ENCODE measurements around the gene PCDH15. TPM values are rescaled to one million over a fixed set of nuclear protein-coding genes. Genes with fewer than 3 reads are reported as not detected.

Gene PCDH15
- polyA plus RNA-seq, 1 of the 3 experiments (the other 2 are of a cell fraction) = 0.03 TPM

DNA sequence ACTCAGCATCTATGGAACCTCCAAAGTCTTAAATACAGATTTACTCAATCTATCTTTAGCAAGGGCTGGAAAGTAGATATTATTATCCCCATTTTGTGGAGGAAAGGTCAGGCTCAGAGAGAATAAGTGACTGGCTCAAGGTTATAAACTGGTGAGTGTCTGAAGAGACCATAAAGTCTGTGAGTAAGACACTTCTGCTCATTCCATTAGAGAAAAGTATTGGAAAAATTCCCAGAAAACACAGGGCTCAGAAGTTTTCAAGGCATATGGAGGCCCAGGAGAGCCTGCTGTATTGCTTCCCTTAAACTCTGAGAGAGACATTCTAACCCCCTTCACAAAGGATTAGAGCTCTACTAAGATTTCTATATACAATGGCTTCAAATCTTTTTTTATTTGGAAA is 134.8 kb downstream of the PCDH15 start:
- H3K4me3 ChIP-seq (ENCODE audit: low read depth in 2 of 2, low read length in 1 of 2) = no peak overlapping the region
- TF ChIP-seq JUND (IDR thresholded peaks at IDR 0.05) (no peak), SMC3 (IDR thresholded peaks at IDR 0.05; ENCODE audit: low read depth, low read length) (no peak), RXRA (IDR thresholded peaks at IDR 0.05; ENCODE audit: borderline replicate concordance, low read depth) (no peak)
- TF ChIP-seq, protein P1, sequence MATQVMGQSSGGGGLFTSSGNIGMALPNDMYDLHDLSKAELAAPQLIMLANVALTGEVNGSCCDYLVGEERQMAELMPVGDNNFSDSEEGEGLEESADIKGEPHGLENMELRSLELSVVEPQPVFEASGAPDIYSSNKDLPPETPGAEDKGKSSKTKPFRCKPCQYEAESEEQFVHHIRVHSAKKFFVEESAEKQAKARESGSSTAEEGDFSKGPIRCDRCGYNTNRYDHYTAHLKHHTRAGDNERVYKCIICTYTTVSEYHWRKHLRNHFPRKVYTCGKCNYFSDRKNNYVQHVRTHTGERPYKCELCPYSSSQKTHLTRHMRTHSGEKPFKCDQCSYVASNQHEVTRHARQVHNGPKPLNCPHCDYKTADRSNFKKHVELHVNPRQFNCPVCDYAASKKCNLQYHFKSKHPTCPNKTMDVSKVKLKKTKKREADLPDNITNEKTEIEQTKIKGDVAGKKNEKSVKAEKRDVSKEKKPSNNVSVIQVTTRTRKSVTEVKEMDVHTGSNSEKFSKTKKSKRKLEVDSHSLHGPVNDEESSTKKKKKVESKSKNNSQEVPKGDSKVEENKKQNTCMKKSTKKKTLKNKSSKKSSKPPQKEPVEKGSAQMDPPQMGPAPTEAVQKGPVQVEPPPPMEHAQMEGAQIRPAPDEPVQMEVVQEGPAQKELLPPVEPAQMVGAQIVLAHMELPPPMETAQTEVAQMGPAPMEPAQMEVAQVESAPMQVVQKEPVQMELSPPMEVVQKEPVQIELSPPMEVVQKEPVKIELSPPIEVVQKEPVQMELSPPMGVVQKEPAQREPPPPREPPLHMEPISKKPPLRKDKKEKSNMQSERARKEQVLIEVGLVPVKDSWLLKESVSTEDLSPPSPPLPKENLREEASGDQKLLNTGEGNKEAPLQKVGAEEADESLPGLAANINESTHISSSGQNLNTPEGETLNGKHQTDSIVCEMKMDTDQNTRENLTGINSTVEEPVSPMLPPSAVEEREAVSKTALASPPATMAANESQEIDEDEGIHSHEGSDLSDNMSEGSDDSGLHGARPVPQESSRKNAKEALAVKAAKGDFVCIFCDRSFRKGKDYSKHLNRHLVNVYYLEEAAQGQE (IDR thresholded peaks at IDR 0.05; ENCODE audit: low read depth, low read length) = no peak
- H3K9me2 ChIP-seq = no peaks in the 10 kb centered on the region
- ChIA-PET POLR2A (no interaction called here), CTCF (interaction anchor here (0.9 kb wide), 1 partner anchor 11 kb away, joined by 3 read pairs; no protein-coding TSS in a partner anchor)
- DNase-seq = no peak
- no peaks in the 10 kb centered on the region for H3K9me3 ChIP-seq
- no peaks in the 10 kb centered on the region for H3F3A ChIP-seq (replicated peaks; ENCODE audit: insufficient read depth)
- H3K27me3 ChIP-seq (ENCODE audit: insufficient read depth) = no peaks in the 10 kb centered on the region
- no peaks in the 10 kb centered on the region for H3K4me1 ChIP-seq (ENCODE audit: control insufficient read depth in 1 of 2, insufficient read depth in 2 of 2, low read depth in 1 of 2, low read length in 1 of 2)
- H3K36me3 ChIP-seq (replicated peaks in 1 of 2; ENCODE audit: control insufficient read depth in 1 of 2, insufficient read depth in 2 of 2, low read length in 1 of 2) = no peaks in the 10 kb centered on the region
- H3K4me2 ChIP-seq = no peak overlapping the region
- H3K79me2 ChIP-seq (ENCODE audit: insufficient read depth) = no peaks in the 10 kb centered on the region
- no peak overlapping the region for H3K9ac ChIP-seq
- no peak overlapping the region for H3K27ac ChIP-seq (ENCODE audit: low read depth in 2 of 2, low read length in 1 of 2)
- no peak overlapping the region for H2AFZ ChIP-seq (ENCODE audit: low read depth)
- H4K20me1 ChIP-seq (ENCODE audit: insufficient read depth) = no peaks in the 10 kb centered on the region

DNA sequence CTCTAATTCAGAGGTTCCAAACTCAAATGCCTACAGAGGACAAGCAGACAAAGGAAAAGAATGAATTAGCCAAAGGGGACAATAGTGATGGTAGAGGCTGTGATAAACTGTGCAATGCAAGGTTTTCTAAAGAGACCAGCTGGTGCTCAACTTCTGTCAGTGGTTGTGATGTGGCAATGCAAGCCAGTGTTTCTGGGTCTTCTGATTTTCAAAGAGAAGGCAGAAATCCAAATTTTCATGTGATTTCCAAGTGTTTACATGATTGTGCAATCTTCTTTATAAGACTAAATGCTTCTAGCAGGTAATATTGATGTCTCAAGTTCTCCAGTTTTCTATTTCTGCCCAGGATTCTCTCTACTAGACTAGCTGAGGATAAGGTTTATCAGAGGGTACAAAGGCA is 135.9 kb downstream of the PCDH15 start:
- Histone ChIP-seq H2AFZ (ENCODE audit: low read depth) (no peak overlapping the region), H3K9me2 (no peaks in the 10 kb centered on the region), H3K9ac (no peak overlapping the region), H3K4me3 (ENCODE audit: low read depth in 2 of 2, low read length in 1 of 2) (no peak overlapping the region), H3K27ac (ENCODE audit: low read depth in 2 of 2, low read length in 1 of 2) (no peak overlapping the region), H3K9me3 (no peaks in the 10 kb centered on the region), H3F3A (replicated peaks; ENCODE audit: insufficient read depth) (no peaks in the 10 kb centered on the region), H3K79me2 (ENCODE audit: insufficient read depth) (no peaks in the 10 kb centered on the region), H3K4me1 (ENCODE audit: control insufficient read depth in 1 of 2, insufficient read depth in 2 of 2, low read depth in 1 of 2, low read length in 1 of 2) (no peaks in the 10 kb centered on the region), H3K27me3 (ENCODE audit: insufficient read depth) (no peaks in the 10 kb centered on the region), H4K20me1 (ENCODE audit: insufficient read depth) (no peaks in the 10 kb centered on the region), H3K36me3 (replicated peaks in 1 of 2; ENCODE audit: control insufficient read depth in 1 of 2, insufficient read depth in 2 of 2, low read length in 1 of 2) (no peaks in the 10 kb centered on the region), H3K4me2 (no peak overlapping the region)
- no peak for DNase-seq
- ChIA-PET POLR2A (no interaction called here), CTCF (no interaction called here)
- TF ChIP-seq, protein P1 (IDR thresholded peaks at IDR 0.05; ENCODE audit: low read depth, low read length) = no peak
- TF ChIP-seq TEAD4 (IDR thresholded peaks at IDR 0.05; ENCODE audit: borderline replicate concordance, insufficient read depth) (no peak), RFX5 (IDR thresholded peaks at IDR 0.05; ENCODE audit: low read length) (no peak)
